ENCODE measurements around the gene MEIOSIN.
A peak's percentile ranks its signal among the peaks of the same experiment; 100 is the strongest.
"Not testable (repeated sequence)": the region's sequence is repeated elsewhere in the genome, so short reads cannot be mapped to it uniquely, and the experiment has no call there.

The MEIOSIN gene

GRCh38 chr19:45733160-45733810, at the start of gene MEIOSIN:
Gene MEIOSIN, plus strand, starts transcription at chr19:45733439. Its CDS starts 1,938 bp downstream, at chr19:45735377.
- no peak for DNase-seq

GRCh38 chr19:45685045-45685444, 48.2 kb upstream of the MEIOSIN start:
- DNase-seq: not testable (repeated sequence)

- DNase-seq: no peak
These were observed 45.6 kb upstream of the MEIOSIN start for GRCh38 chr19:45687599-45687998.

GRCh38 chr19:45691516-45692186, 41.6 kb upstream of the MEIOSIN start, which contains the start of gene SNRPD2:
Gene SNRPD2, minus strand, starts transcription at chr19:45691953. Its CDS starts 65 bp downstream, at chr19:45691888.
- peak; percentile 98 for DNase-seq

- peak; percentile 100 for DNase-seq
These were observed 40.8 kb upstream of the MEIOSIN start, which contains the start of gene QPCTL for GRCh38 chr19:45692187-45693105. Gene QPCTL, plus strand, starts transcription at chr19:45692666. Its CDS starts 38 bp downstream, at chr19:45692704.

GRCh38 chr19:45693106-45693788, 40.0 kb upstream of the MEIOSIN start:
- DNase-seq: peak; percentile 84

- DNase-seq: no peak
These were observed 31.6 kb upstream of the MEIOSIN start for GRCh38 chr19:45701676-45702075.

GRCh38 chr19:45705115-45705514, 28.1 kb upstream of the MEIOSIN start:
- DNase-seq: no peak

GRCh38 chr19:45705710-45706415, 27.4 kb upstream of the MEIOSIN start:
- DNase-seq: no peak

- DNase-seq: no peak
These were observed 22.7 kb upstream of the MEIOSIN start for GRCh38 chr19:45710356-45711130.

- no peak for DNase-seq
These were observed 21.2 kb upstream of the MEIOSIN start for GRCh38 chr19:45711851-45712698.

GRCh38 chr19:45712699-45713067, 20.6 kb upstream of the MEIOSIN start:
- no peak for DNase-seq

- DNase-seq: no peak
These were observed 20.1 kb upstream of the MEIOSIN start for GRCh38 chr19:45713141-45713540.

GRCh38 chr19:45715139-45715538, 18.1 kb upstream of the MEIOSIN start:
- no peak for DNase-seq

- peak; percentile 51 for DNase-seq
These were observed 16.7 kb upstream of the MEIOSIN start for GRCh38 chr19:45716359-45717130.

GRCh38 chr19:45717131-45717982, 15.9 kb upstream of the MEIOSIN start:
- peak; percentile 99 for DNase-seq

GRCh38 chr19:45717983-45718650, 15.1 kb upstream of the MEIOSIN start:
- DNase-seq: no peak

- not testable (repeated sequence) for DNase-seq
These were observed 13.2 kb upstream of the MEIOSIN start for GRCh38 chr19:45720065-45720464.

Measured in NCI-H510A treated with DMSO at 0.1 percent for 48 hours (cell line).